Activated T-helper 17 cell treated with anti-CD3 and anti-CD28 coated beads, Interleukin-2, amount 50 U/mL, for 72 hours (primary cell): ENCODE measurements around the gene LIMCH1. TPM values are rescaled to one million over a fixed set of nuclear protein-coding genes. Genes with fewer than 3 reads are reported as not detected.

Experiments used
- ATAC-seq: fragments of 150-1000 bp; cut with Tn5 transposase; replicated peaks from 2 replicates; pipeline ENCODE4 v1.10.0; 2021; ENCODE audit warnings: mild to moderate bottlenecking, moderate library complexity
- H3K27ac Mint-ChIP-seq: one replicate; pipeline ENCODE4 v1.8.0; 2022; ENCODE audit warnings: mixed read lengths
- H3K27me3 Mint-ChIP-seq: one replicate; pipeline ENCODE4 v1.8.0; 2022; ENCODE audit warnings: mixed read lengths
- H3K36me3 Mint-ChIP-seq: one replicate; pipeline ENCODE4 v1.8.0; 2022; ENCODE audit warnings: low read depth, mild to moderate bottlenecking, mixed read lengths
- H3K4me1 Mint-ChIP-seq: one replicate; pipeline ENCODE4 v1.8.0; 2022; ENCODE audit warnings: mixed read lengths
- H3K4me3 Mint-ChIP-seq: one replicate; pipeline ENCODE4 v1.8.0; 2022; ENCODE audit warnings: mild to moderate bottlenecking, mixed read lengths
- H3K9me3 Mint-ChIP-seq: one replicate; pipeline ENCODE4 v1.8.0; 2022; ENCODE audit warnings: mixed read lengths
- total RNA-seq, 2 donors: library from RNA; stranded (reverse); gene quantifications; one replicate each; pipeline ENCODE4 v1.2.3, GENCODE V29; 2022

LIMCH1 gene
- total RNA-seq, 2 donors from 2014 or later = not detected

- Mint-ChIP-seq H3K27ac (no peak overlapping the region), H3K27me3 (peaks cover 11% of the 10 kb centered on the region), H3K4me3 (no peak overlapping the region), H3K36me3 (no peaks in the 10 kb centered on the region), H3K9me3 (no peaks in the 10 kb centered on the region), H3K4me1 (no peaks in the 10 kb centered on the region)
- ATAC-seq = no peak
Observed at GRCh38 chr4:41598580-41598979, 60.6 kb downstream of the LIMCH1 start.

- no peaks in the 10 kb centered on the region for H3K4me1 Mint-ChIP-seq
- no peaks in the 10 kb centered on the region for H3K9me3 Mint-ChIP-seq
- no peak for ATAC-seq
- H3K27ac Mint-ChIP-seq = no peak overlapping the region
- no peak overlapping the region for H3K4me3 Mint-ChIP-seq
- peaks cover 11% of the 10 kb centered on the region for H3K27me3 Mint-ChIP-seq
- no peaks in the 10 kb centered on the region for H3K36me3 Mint-ChIP-seq
Observed at GRCh38 chr4:41599192-41599786, 61.3 kb downstream of the LIMCH1 start.

GRCh38 chr4:41600243-41600912 is 62.4 kb downstream of the LIMCH1 start:
- no peaks in the 10 kb centered on the region for H3K36me3 Mint-ChIP-seq
- H3K27ac Mint-ChIP-seq = no peak overlapping the region
- no peak for ATAC-seq
- H3K27me3 Mint-ChIP-seq = peaks cover 9% of the 10 kb centered on the region
- H3K4me3 Mint-ChIP-seq = no peak overlapping the region
- H3K4me1 Mint-ChIP-seq = no peaks in the 10 kb centered on the region
- no peaks in the 10 kb centered on the region for H3K9me3 Mint-ChIP-seq

DNA sequence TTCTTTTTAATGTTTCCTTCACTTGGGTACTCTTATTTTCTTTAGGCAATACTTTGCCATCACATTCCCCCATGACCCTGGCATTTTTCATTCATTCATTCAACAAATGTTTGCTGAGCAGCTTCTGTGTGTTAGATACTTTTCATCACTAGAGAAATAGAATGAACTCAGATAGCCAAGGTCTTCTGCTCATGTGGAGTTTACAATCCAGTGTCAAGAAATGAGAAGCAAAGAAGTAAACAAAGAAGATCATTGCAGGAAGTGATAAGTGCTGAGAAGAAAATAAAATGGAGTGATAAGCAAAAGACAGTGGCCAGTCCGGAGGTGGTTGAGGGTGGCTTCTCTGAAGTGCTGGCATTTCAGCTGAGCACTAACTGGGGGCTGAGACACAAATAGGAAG is 63.1 kb downstream of the LIMCH1 start:
- Mint-ChIP-seq H3K36me3 (no peaks in the 10 kb centered on the region), H3K27me3 (peaks cover 9% of the 10 kb centered on the region), H3K27ac (no peak overlapping the region), H3K4me3 (no peak overlapping the region), H3K4me1 (no peaks in the 10 kb centered on the region), H3K9me3 (no peaks in the 10 kb centered on the region)
- no peak for ATAC-seq

GRCh38 chr4:41602113-41602512 is 64.2 kb downstream of the LIMCH1 start:
- Mint-ChIP-seq H3K27me3 (peaks cover 9% of the 10 kb centered on the region), H3K27ac (no peak overlapping the region), H3K36me3 (no peaks in the 10 kb centered on the region), H3K9me3 (no peaks in the 10 kb centered on the region), H3K4me3 (no peak overlapping the region), H3K4me1 (no peaks in the 10 kb centered on the region)
- no peak for ATAC-seq

- no peak overlapping the region for H3K27ac Mint-ChIP-seq
- peaks cover 9% of the 10 kb centered on the region for H3K27me3 Mint-ChIP-seq
- no peaks in the 10 kb centered on the region for H3K36me3 Mint-ChIP-seq
- H3K4me3 Mint-ChIP-seq = no peak overlapping the region
- H3K9me3 Mint-ChIP-seq = no peaks in the 10 kb centered on the region
- no peaks in the 10 kb centered on the region for H3K4me1 Mint-ChIP-seq
- ATAC-seq = no peak
Observed at GRCh38 chr4:41602886-41603498, 65.0 kb downstream of the LIMCH1 start.

DNA sequence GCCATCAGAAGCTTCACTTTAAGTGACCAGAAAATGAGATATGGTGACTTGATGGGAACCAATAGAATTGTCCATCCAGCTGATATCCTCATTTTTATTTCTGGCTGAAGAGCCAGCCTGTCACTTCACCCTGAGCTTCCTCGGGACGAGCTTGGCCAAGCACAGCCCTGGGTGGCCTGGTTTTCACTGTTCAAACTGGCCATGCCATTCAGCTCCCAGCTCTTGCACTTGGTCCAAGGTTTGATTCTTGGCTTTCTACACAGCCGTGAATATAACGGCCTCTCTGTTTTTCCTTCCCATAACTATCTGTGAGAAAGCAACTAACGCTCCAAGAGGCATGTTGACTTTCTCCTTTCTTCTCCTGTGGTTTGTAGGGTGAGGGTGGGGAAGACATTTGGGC is 71.9 kb downstream of the LIMCH1 start:
- H3K27me3 Mint-ChIP-seq = peaks cover 5% of the 10 kb centered on the region
- H3K9me3 Mint-ChIP-seq = no peaks in the 10 kb centered on the region
- H3K36me3 Mint-ChIP-seq = no peaks in the 10 kb centered on the region
- no peak overlapping the region for H3K4me3 Mint-ChIP-seq
- no peak overlapping the region for H3K27ac Mint-ChIP-seq
- ATAC-seq = no peak
- no peaks in the 10 kb centered on the region for H3K4me1 Mint-ChIP-seq

DNA sequence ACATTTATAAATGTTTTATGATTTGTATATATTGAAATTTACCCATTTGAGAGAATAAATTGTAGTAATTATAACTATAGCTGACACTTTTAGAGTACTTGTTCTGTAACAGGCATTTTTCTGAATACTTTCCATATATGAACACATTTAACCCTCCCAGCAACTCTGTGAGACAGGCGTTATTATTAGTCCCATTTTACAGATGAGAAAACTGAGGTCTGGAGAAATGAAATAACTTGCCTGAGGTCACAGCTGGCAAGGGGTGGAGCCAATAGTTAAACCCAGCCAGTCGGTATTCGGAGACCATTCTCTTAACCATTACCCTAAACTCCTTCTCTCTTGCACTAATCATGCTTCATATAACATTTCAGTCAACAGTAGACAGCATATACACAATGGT is 72.5 kb downstream of the LIMCH1 start:
- Mint-ChIP-seq H3K4me1 (no peaks in the 10 kb centered on the region), H3K27me3 (peaks cover 5% of the 10 kb centered on the region), H3K36me3 (no peaks in the 10 kb centered on the region), H3K27ac (no peak overlapping the region), H3K4me3 (no peak overlapping the region), H3K9me3 (no peaks in the 10 kb centered on the region)
- ATAC-seq = no peak

DNA sequence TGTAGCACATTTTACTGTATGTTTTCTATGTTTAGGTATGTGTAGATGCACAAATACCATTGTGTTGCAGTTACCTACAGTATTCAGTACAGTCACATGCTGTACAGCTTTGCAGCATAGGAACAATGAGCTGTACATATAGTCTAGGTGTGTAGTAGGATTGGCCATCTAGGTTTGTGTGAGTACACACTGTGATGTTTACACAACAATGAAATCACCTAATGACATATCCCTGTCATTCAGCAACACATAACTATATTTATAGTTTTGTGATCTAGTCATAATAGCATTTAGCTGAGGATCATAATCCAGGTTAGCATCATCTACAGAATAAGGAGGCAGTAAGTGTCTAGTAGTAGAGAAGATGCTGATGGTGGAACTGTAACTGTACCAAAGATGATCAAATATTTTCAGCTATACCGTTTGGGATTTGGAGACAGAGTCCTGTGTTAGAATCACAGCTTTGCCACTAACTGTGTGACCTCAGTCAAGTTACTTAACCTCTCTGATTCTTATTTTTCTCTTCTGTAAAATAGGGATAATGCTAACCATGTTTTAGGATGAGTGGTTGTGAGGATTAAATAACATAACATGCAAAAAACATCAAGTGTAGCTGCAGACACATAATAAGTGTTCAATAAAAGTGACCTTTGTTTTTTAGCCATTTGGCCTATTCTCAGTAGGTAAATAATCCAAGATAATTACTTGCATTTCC is 73.3 kb downstream of the LIMCH1 start:
- no peaks in the 10 kb centered on the region for H3K4me1 Mint-ChIP-seq
- ATAC-seq = no peak
- no peak overlapping the region for H3K4me3 Mint-ChIP-seq
- H3K9me3 Mint-ChIP-seq = no peaks in the 10 kb centered on the region
- H3K27me3 Mint-ChIP-seq = peaks cover 10% of the 10 kb centered on the region
- H3K36me3 Mint-ChIP-seq = no peaks in the 10 kb centered on the region
- no peak overlapping the region for H3K27ac Mint-ChIP-seq

GRCh38 chr4:41611881-41612871 is 74.2 kb downstream of the LIMCH1 start:
- no peaks in the 10 kb centered on the region for H3K4me1 Mint-ChIP-seq
- H3K4me3 Mint-ChIP-seq = no peak overlapping the region
- peaks cover 10% of the 10 kb centered on the region for H3K27me3 Mint-ChIP-seq
- no peaks in the 10 kb centered on the region for H3K9me3 Mint-ChIP-seq
- no peak for ATAC-seq
- H3K27ac Mint-ChIP-seq = no peak overlapping the region
- H3K36me3 Mint-ChIP-seq = no peaks in the 10 kb centered on the region

DNA sequence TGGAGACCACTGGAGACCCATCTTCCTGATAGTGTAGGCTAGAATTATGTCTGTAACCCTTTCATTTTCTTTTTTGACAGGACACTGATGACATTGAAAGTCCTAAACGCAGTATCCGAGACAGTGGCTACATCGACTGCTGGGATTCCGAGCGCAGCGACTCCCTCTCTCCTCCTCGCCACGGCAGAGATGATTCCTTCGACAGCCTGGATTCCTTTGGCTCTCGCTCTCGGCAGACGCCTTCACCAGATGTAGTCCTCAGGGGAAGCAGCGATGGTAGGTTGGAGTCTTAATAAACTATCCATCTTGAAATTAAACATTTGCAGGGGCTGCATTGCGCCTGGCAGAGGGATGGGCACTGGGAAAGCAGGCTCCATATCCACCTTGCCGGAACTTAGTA is 75.4 kb downstream of the LIMCH1 start:
- Mint-ChIP-seq H3K27ac (no peak overlapping the region), H3K4me1 (no peaks in the 10 kb centered on the region), H3K36me3 (no peaks in the 10 kb centered on the region), H3K9me3 (no peaks in the 10 kb centered on the region), H3K27me3 (peaks cover 10% of the 10 kb centered on the region), H3K4me3 (no peak overlapping the region)
- ATAC-seq = no peak

- H3K4me3 Mint-ChIP-seq = no peak overlapping the region
- ATAC-seq = no peak
- no peak overlapping the region for H3K27ac Mint-ChIP-seq
- no peaks in the 10 kb centered on the region for H3K36me3 Mint-ChIP-seq
- no peaks in the 10 kb centered on the region for H3K9me3 Mint-ChIP-seq
- peaks cover 10% of the 10 kb centered on the region for H3K27me3 Mint-ChIP-seq
- H3K4me1 Mint-ChIP-seq = no peaks in the 10 kb centered on the region
Observed at GRCh38 chr4:41613821-41614220, 75.9 kb downstream of the LIMCH1 start.

DNA sequence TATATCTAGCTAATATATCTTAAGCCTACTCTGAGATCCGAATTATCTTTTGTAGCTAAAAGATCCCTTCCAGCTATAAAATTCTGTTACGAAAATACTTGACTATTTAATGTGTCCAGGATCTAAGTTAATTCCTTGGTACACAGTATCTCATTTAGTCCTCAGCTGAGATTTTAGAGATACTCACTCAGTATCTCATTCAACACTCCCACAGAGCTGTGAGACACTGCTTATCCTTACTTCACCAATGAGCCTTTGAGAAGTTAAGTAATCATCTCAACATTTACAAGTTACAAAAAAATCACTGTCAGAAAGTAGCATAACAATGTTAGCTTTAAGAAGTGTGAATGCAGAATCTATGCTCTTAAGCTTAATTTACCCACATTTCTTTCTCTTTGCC is 76.6 kb downstream of the LIMCH1 start:
- peaks cover 11% of the 10 kb centered on the region for H3K27me3 Mint-ChIP-seq
- no peak overlapping the region for H3K27ac Mint-ChIP-seq
- H3K4me1 Mint-ChIP-seq = no peaks in the 10 kb centered on the region
- no peak for ATAC-seq
- H3K9me3 Mint-ChIP-seq = peaks cover 3% of the 10 kb centered on the region
- no peak overlapping the region for H3K4me3 Mint-ChIP-seq
- no peaks in the 10 kb centered on the region for H3K36me3 Mint-ChIP-seq

DNA sequence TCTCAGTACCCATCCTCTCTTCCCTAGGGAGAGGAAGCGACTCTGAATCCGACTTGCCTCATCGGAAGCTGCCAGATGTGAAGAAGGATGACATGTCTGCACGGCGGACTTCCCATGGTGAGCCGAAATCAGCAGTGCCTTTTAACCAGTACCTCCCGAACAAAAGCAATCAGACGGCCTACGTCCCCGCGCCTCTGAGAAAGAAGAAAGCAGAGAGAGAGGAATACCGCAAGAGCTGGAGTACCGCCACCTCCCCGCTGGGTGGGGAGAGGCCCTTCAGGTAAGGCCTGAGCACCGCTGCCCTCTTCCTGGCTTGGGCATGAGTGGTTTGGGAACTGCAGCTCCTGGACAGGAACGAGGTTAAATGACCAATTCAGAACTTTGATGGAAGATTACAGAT is 81.2 kb downstream of the LIMCH1 start:
- Mint-ChIP-seq H3K27me3 (peaks cover 22% of the 10 kb centered on the region), H3K9me3 (peaks cover 3% of the 10 kb centered on the region), H3K36me3 (no peaks in the 10 kb centered on the region), H3K4me3 (no peak overlapping the region), H3K4me1 (no peaks in the 10 kb centered on the region), H3K27ac (no peak overlapping the region)
- ATAC-seq = no peak
